ENCODE measurements around the gene RNF157. TPM values are rescaled to one million over a fixed set of nuclear protein-coding genes. Genes with fewer than 3 reads are reported as not detected.

RNF157 gene
- total and polyA plus RNA-seq, 2 of the 13 experiments (the other 11 are each of a cell fraction or from before 2014, with no cell fraction given), result 0.44 to 1.5 TPM

- TF ChIP-seq MAFK (conservative IDR thresholded peaks at IDR 0.05 in 1 of 2, IDR thresholded peaks at IDR 0.05 in 1 of 2; ENCODE audit: low read length in 2 of 2) (no peak), ZNF512 (CRISPR knock-in tag; IDR thresholded peaks at IDR 0.05) (0 out of 2 replicates have a peak, but pooled peaks have one; percentile 48), MTA3 (CRISPR knock-in tag; IDR thresholded peaks at IDR 0.05) (no peak), ZNF687 (CRISPR knock-in tag; IDR thresholded peaks at IDR 0.05) (peak; percentile 93), ELF4 (CRISPR knock-in tag; IDR thresholded peaks at IDR 0.05; ENCODE audit: borderline replicate concordance) (no peak), SMAD9 (CRISPR knock-in tag; IDR thresholded peaks at IDR 0.05) (0 out of 2 replicates have a peak, but pooled peaks have one; percentile 54), SRF (IDR thresholded peaks at IDR 0.05; ENCODE audit: low read depth, low read length) (no peak), IKZF4 (CRISPR knock-in tag; IDR thresholded peaks at IDR 0.05; ENCODE audit: borderline replicate concordance, low read depth, not compliant biosample characterization) (no peak), MED1 (CRISPR knock-in tag; IDR thresholded peaks at IDR 0.05) (peak; percentile 44), HNF4G (IDR thresholded peaks at IDR 0.05; ENCODE audit: borderline replicate concordance, low read depth, low read length) (peak; percentile 41; the same call in 1 of the 2 replicates), HNF4G (CRISPR knock-in tag; IDR thresholded peaks at IDR 0.05; ENCODE audit: borderline replicate concordance, low read depth) (no peak), SRSF4 (IDR thresholded peaks at IDR 0.05; ENCODE audit: low read depth, low read length, poor library complexity, severe bottlenecking) (no peak), STAT5B (CRISPR knock-in tag; IDR thresholded peaks at IDR 0.05) (no peak), CSRNP2 (CRISPR knock-in tag; conservative IDR thresholded peaks at IDR 0.05; ENCODE audit: low read depth) (no peak), AGO1 (IDR thresholded peaks at IDR 0.05; ENCODE audit: low read depth, low read length, poor library complexity, severe bottlenecking) (no peak), ETV5 (CRISPR knock-in tag; IDR thresholded peaks at IDR 0.05; ENCODE audit: borderline replicate concordance) (0 out of 2 replicates have a peak, but pooled peaks have one; percentile 9), RFX3 (CRISPR knock-in tag; IDR thresholded peaks at IDR 0.05) (peak; percentile 100), CHCHD3 (CRISPR knock-in tag; IDR thresholded peaks at IDR 0.05) (no peak), ZNF768 (CRISPR knock-in tag; IDR thresholded peaks at IDR 0.05) (peak; percentile 32), ZFY (CRISPR knock-in tag; IDR thresholded peaks at IDR 0.05) (peak; percentile 31; the same call in 1 of the 2 replicates), SAFB2 (CRISPR knock-in tag; IDR thresholded peaks at IDR 0.05; ENCODE audit: borderline replicate concordance, low read depth) (no peak), HOXA3 (CRISPR knock-in tag; IDR thresholded peaks at IDR 0.05) (peak; percentile 34; the same call in 1 of the 2 replicates)
Observed at GRCh38 chr17:76141212-76142038, 98.9 kb downstream of the RNF157 start, which contains the start of gene FOXJ1 (continued).
